ENCODE results near the gene CCNJL. TPM values are rescaled to one million over a fixed set of nuclear protein-coding genes. Genes with fewer than 3 reads are reported as not detected.

CCNJL gene
- total RNA-seq (2022; extraction: Qiagen RNA extraction; ENCODE audit: low read depth): 10.8 to 13.7 TPM (median 12.8 TPM) in 5 replicates

GRCh38 chr5:160312134-160312959, at the start of gene CCNJL:
Gene CCNJL (minus strand): TSS chr5:160312564. CDS start chr5:160311923, 641 bp downstream.

DNA sequence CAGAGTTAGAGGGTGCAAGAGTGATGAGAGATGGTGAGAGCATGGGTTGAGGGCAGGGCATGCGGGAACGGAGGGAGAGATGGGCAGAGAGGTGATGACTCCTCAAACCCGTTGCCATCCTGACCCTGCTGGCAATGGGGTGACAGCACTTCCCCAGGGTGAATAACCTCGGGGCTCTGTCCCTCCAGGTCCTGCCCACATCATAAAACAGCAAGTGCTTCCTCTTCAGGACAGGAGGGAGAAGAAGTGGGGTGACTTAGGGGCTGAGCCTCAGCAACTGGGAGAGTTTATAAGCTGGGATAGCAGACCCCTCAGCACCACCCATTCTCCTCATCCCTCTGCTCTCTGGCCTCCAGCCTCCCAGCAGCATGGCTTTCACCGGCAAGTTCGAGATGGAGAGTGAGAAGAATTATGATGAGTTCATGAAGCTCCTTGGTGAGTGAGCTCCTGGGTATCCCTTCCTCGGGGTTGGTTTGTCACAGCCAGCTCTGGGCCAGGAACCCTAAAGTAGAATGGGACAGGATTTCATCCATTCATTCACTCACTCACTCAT, 83.1 kb downstream of the CCNJL start, which contains the start of gene FABP6:
Gene FABP6 (plus strand): TSS at position 317 of the 553 bp plus-strand sequence. CDS start 52 bp downstream, at position 369.

Other genes starting within 250 kb of the CCNJL start
- 6.9 to 13.2 TPM (median 11.3 TPM) in 5 replicates for gene PWWP2A, start 193.1 kb downstream of the CCNJL start, total RNA-seq (2022; extraction: Qiagen RNA extraction; ENCODE audit: low read depth)
- 0.87 to 1.6 TPM (median 1.5 TPM) in 5 replicates for gene FABP6, start 83.1 kb downstream of the CCNJL start, total RNA-seq (2022; extraction: Qiagen RNA extraction; ENCODE audit: low read depth)
- 0.10 to 0.13 TPM (median 0.11 TPM) in 3 of 5 replicates, not detected in the others for gene C1QTNF2, start 58.1 kb upstream of the CCNJL start, total RNA-seq (2022; extraction: Qiagen RNA extraction; ENCODE audit: low read depth)
- 1.0 to 2.2 TPM (median 2.0 TPM) in 5 replicates for gene FAM200C, start 87.5 kb upstream of the CCNJL start, total RNA-seq (2022; extraction: Qiagen RNA extraction; ENCODE audit: low read depth)
- 43.5 to 66.4 TPM (median 47.9 TPM) in 5 replicates for gene SLU7, start 106.5 kb upstream of the CCNJL start, total RNA-seq (2022; extraction: Qiagen RNA extraction; ENCODE audit: low read depth)
- 204 to 310 TPM (median 215 TPM) in 5 replicates for gene PTTG1, start 109.3 kb upstream of the CCNJL start, total RNA-seq (2022; extraction: Qiagen RNA extraction; ENCODE audit: low read depth)